Measurements from ENCODE around the gene UPB1.
"Not testable (repeated sequence)": the region's sequence is repeated elsewhere in the genome, so short reads cannot be mapped to it uniquely, and the experiment has no call there.

UPB1 gene

DNA sequence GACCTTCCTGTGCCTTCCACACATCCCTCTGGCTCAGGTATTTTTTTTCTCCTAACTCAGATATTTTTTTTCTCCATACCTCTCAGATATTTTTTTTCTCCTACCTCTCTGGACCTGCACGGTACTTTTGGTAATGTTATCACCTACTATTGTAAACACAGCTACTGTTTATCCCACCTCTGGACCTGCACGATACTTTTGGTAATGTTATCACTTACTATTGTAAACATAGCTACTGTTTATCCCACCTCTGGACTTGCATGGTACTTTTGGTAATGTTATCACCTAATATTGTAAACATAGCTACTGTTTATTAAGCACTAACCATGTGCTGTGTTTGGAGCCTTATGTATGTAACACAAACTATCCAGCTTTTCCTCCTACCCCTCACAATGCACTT, 12.1 kb upstream of the UPB1 start:
- TF ChIP-seq TARDBP (IDR thresholded peaks at IDR 0.05): no peak
- TF ChIP-seq BHLHE40 (IDR thresholded peaks at IDR 0.05; ENCODE audit: borderline replicate concordance): no peak
- no peak for TF ChIP-seq HDGF (IDR thresholded peaks at IDR 0.05; ENCODE audit: borderline replicate concordance)
- no peak for TF ChIP-seq CTBP1 (IDR thresholded peaks at IDR 0.05; ENCODE audit: borderline replicate concordance)
- TF ChIP-seq LEF1 (IDR thresholded peaks at IDR 0.05; ENCODE audit: borderline replicate concordance): no peak
- TF ChIP-seq ELF4 (IDR thresholded peaks at IDR 0.05): no peak
- TF ChIP-seq, protein P1, sequence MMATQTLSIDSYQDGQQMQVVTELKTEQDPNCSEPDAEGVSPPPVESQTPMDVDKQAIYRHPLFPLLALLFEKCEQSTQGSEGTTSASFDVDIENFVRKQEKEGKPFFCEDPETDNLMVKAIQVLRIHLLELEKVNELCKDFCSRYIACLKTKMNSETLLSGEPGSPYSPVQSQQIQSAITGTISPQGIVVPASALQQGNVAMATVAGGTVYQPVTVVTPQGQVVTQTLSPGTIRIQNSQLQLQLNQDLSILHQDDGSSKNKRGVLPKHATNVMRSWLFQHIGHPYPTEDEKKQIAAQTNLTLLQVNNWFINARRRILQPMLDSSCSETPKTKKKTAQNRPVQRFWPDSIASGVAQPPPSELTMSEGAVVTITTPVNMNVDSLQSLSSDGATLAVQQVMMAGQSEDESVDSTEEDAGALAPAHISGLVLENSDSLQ (IDR thresholded peaks at IDR 0.05): no peak
- no peak for TF ChIP-seq NFRKB (IDR thresholded peaks at IDR 0.05)
- TF ChIP-seq FOXA1 (IDR thresholded peaks at IDR 0.05): no peak
- TF ChIP-seq ARNT (IDR thresholded peaks at IDR 0.05): no peak
- no peak for TF ChIP-seq SUZ12 (IDR thresholded peaks at IDR 0.05)
- TF ChIP-seq FOXK2 (IDR thresholded peaks at IDR 0.05): no peak
- ChIA-PET POLR2A (no interaction called here), CTCF (interaction anchor here (0.7 kb wide), 1 partner anchor 17 kb away, joined by 3 read pairs; no protein-coding TSS in a partner anchor)
- DNase-seq (ENCODE audit: extremely low spot score): no peak

- POLR2A ChIA-PET: no interaction called here
- no peak for TF ChIP-seq SP1 (IDR thresholded peaks at IDR 0.05)
- TF ChIP-seq NFRKB (IDR thresholded peaks at IDR 0.05): no peak
- TF ChIP-seq SUZ12 (IDR thresholded peaks at IDR 0.05): no peak
- no peak for TF ChIP-seq ARNT (IDR thresholded peaks at IDR 0.05)
- no peak for TF ChIP-seq HDGF (IDR thresholded peaks at IDR 0.05; ENCODE audit: borderline replicate concordance)
- TF ChIP-seq FOXA1 (IDR thresholded peaks at IDR 0.05): no peak
- no peak for TF ChIP-seq ZNF384 (IDR thresholded peaks at IDR 0.05)
- TF ChIP-seq FOXM1 (IDR thresholded peaks at IDR 0.05; ENCODE audit: borderline replicate concordance): no peak
- TF ChIP-seq L3MBTL2 (conservative IDR thresholded peaks at IDR 0.05): no peak
- TF ChIP-seq TARDBP (IDR thresholded peaks at IDR 0.05): no peak
- TF ChIP-seq, protein P1 (IDR thresholded peaks at IDR 0.05): no peak
- TF ChIP-seq LEF1 (IDR thresholded peaks at IDR 0.05; ENCODE audit: borderline replicate concordance): no peak
- TF ChIP-seq CTBP1 (IDR thresholded peaks at IDR 0.05; ENCODE audit: borderline replicate concordance): no peak
- TF ChIP-seq BHLHE40 (IDR thresholded peaks at IDR 0.05; ENCODE audit: borderline replicate concordance): no peak
- no peak for TF ChIP-seq ELF4 (IDR thresholded peaks at IDR 0.05)
- CTCF ChIA-PET: no interaction called here
- no peak for DNase-seq (ENCODE audit: extremely low spot score)
Observed at GRCh38 chr22:24483976-24484545, 11.1 kb upstream of the UPB1 start.

DNA sequence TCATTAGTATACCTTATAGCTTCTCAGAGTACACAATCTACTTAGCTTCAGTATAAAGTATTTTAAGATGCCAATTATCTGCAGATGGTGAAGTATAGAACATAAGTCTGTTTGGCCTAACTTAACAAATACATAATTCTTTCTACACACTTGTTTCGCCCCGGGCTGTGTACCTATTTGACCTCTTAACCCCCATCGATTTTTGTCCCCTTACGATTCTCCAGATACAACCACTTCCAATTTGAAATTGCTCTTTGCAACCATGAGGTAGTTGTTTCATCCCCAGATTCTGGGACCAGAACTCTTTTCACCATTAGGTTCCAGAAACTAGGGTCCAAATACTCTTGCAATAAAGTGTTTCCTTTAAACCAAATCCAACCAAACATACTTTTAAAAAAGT, 10.0 kb upstream of the UPB1 start:
- CTCF ChIA-PET: no interaction called here
- TF ChIP-seq ZNF384 (IDR thresholded peaks at IDR 0.05) (no peak), ARNT (IDR thresholded peaks at IDR 0.05) (no peak), FOXK2 (IDR thresholded peaks at IDR 0.05) (no peak), ELF4 (IDR thresholded peaks at IDR 0.05) (no peak)
- POLR2A ChIA-PET: no interaction called here
- DNase-seq (ENCODE audit: extremely low spot score): no peak

DNA sequence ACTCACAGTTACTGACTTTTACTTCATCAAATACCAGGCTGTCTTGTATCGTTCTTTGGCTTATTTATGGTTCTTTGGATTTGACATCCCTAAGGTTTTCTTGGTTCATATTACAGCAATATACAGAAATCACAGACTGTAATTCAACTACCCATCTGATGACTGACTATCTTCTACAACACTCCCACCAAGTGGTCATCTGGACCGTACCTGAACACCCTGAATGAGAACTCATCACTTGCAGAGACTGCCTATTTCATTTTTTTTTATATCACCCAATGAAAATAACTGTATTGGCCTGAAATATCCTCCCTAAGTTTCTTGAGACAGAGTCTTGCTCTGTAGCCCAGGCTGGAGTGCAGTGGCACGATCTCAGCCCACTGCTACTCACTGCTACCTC, 9.5 kb upstream of the UPB1 start:
- no peak for TF ChIP-seq ZNF384 (IDR thresholded peaks at IDR 0.05)
- no peak for TF ChIP-seq BHLHE40 (IDR thresholded peaks at IDR 0.05; ENCODE audit: borderline replicate concordance)
- no peak for TF ChIP-seq ARNT (IDR thresholded peaks at IDR 0.05)
- TF ChIP-seq L3MBTL2 (conservative IDR thresholded peaks at IDR 0.05): no peak
- no peak for TF ChIP-seq FOXA1 (IDR thresholded peaks at IDR 0.05)
- POLR2A ChIA-PET: no interaction called here
- DNase-seq (ENCODE audit: extremely low spot score): no peak
- CTCF ChIA-PET: no interaction called here

GRCh38 chr22:24486501-24486921, 8.6 kb upstream of the UPB1 start:
- TF ChIP-seq NFRKB (IDR thresholded peaks at IDR 0.05): no peak
- no peak for TF ChIP-seq ARNT (IDR thresholded peaks at IDR 0.05)
- TF ChIP-seq CTBP1 (IDR thresholded peaks at IDR 0.05; ENCODE audit: borderline replicate concordance): no peak
- TF ChIP-seq FOXK2 (IDR thresholded peaks at IDR 0.05): no peak
- no peak for TF ChIP-seq SUZ12 (IDR thresholded peaks at IDR 0.05)
- TF ChIP-seq SP1 (IDR thresholded peaks at IDR 0.05): no peak
- no peak for TF ChIP-seq BHLHE40 (IDR thresholded peaks at IDR 0.05; ENCODE audit: borderline replicate concordance)
- DNase-seq (ENCODE audit: extremely low spot score): no peak
- ChIA-PET POLR2A (interaction anchor here (0.6 kb wide), 1 partner anchor 58 kb away, joined by 3 read pairs; no protein-coding TSS in a partner anchor), CTCF (no interaction called here)

DNA sequence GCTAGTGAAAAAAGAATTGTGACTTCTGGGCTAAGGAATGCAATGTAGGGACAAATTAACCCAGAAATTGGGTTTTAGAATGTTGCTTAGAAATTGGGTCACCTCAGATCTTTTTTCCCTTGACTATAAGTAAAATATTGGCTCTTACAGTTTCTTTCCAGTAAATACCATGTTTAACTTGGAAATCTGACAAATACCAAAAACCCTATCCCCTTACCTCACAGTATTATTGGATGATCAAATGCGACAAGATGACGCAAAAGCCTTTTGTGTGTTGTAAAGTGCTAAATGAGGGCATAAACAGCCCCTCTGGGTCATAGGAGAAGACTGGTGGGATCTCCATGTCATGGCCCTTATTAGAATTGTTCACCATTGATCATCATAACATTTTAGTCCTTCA, 6.1 kb upstream of the UPB1 start:
- DNase-seq (ENCODE audit: extremely low spot score): no peak
- ChIA-PET POLR2A (no interaction called here), CTCF (no interaction called here)

GRCh38 chr22:24489434-24489833, 5.7 kb upstream of the UPB1 start:
- CTCF ChIA-PET; POLR2A ChIA-PET; DNase-seq (ENCODE audit: extremely low spot score): not testable (repeated sequence)

More for the DNA sequence above, 6.1 kb upstream of the UPB1 start:
- TF ChIP-seq FOXA1 (IDR thresholded peaks at IDR 0.05) (no peak), FOXM1 (IDR thresholded peaks at IDR 0.05; ENCODE audit: borderline replicate concordance) (no peak), FOXK2 (IDR thresholded peaks at IDR 0.05) (no peak), ELF4 (IDR thresholded peaks at IDR 0.05) (no peak), ARNT (IDR thresholded peaks at IDR 0.05) (no peak), L3MBTL2 (conservative IDR thresholded peaks at IDR 0.05) (no peak), HDGF (IDR thresholded peaks at IDR 0.05; ENCODE audit: borderline replicate concordance) (no peak), LEF1 (IDR thresholded peaks at IDR 0.05; ENCODE audit: borderline replicate concordance) (no peak), TARDBP (IDR thresholded peaks at IDR 0.05) (no peak), ZNF384 (IDR thresholded peaks at IDR 0.05) (no peak), BHLHE40 (IDR thresholded peaks at IDR 0.05; ENCODE audit: borderline replicate concordance) (no peak), SP1 (IDR thresholded peaks at IDR 0.05) (no peak), NFRKB (IDR thresholded peaks at IDR 0.05) (no peak), CTBP1 (IDR thresholded peaks at IDR 0.05; ENCODE audit: borderline replicate concordance) (no peak), SUZ12 (IDR thresholded peaks at IDR 0.05) (no peak)
- TF ChIP-seq, protein P1 (IDR thresholded peaks at IDR 0.05): no peak
